Skeletal muscle tissue (tissue), 4 donors: ENCODE results near the gene SNRPB2. TPM values are rescaled to one million over a fixed set of nuclear protein-coding genes. Genes with fewer than 3 reads are reported as not detected.
A peak's percentile ranks its signal among the peaks of the same experiment; 100 is the strongest.

Experiments used
- H3K27ac ChIP-seq: one replicate; pipeline ENCODE4 v1.7.0; 2013; ENCODE audit warnings: mild to moderate bottlenecking, low read depth, low read length, inconsistent platforms
- H3K27me3 ChIP-seq, 3 donors: one replicate each; pipeline ENCODE4 v1.7.0; 2013; ENCODE audit warnings: low read length in 3 of 3; ENCODE audit not compliant: control insufficient read depth in 3 of 3, insufficient read depth in 3 of 3
- H3K36me3 ChIP-seq, 3 donors: one replicate each; pipeline ENCODE4 v1.7.0; 2013; ENCODE audit warnings: low read length in 3 of 3; ENCODE audit not compliant: control insufficient read depth in 3 of 3, insufficient read depth in 3 of 3
- H3K4me1 ChIP-seq, 3 donors: one replicate each; pipeline ENCODE4 v1.7.0; 2013; ENCODE audit warnings: low read length in 3 of 3, mild to moderate bottlenecking in 3 of 3; ENCODE audit not compliant: control insufficient read depth in 3 of 3, insufficient read depth in 3 of 3
- H3K4me3 ChIP-seq, 3 donors: one replicate each; pipeline ENCODE4 v1.7.0; 2013; ENCODE audit warnings: low read length in 3 of 3
- H3K9ac ChIP-seq, 3 donors: one replicate each; pipeline ENCODE4 v1.7.0; 2013; ENCODE audit warnings: low read length in 3 of 3, mild to moderate bottlenecking in 3 of 3, moderate library complexity in 2 of 3, low read depth in 1 of 3
- H3K9me3 ChIP-seq, 3 donors: one replicate each; pipeline ENCODE4 v1.7.0; 2013; ENCODE audit warnings: low read length in 3 of 3; ENCODE audit not compliant: control insufficient read depth in 3 of 3
- total RNA-seq: library from RNA; depleted of rRNA; stranded (reverse); fragments of >200 nt; gene quantifications from one replicate; pipeline ENCODE4 v1.2.3, GENCODE V29; 2014
- donor health status: Osteomylitis.

SNRPB2 gene
- total RNA-seq, 1 donor from 2014 or later: 31.8 TPM

GRCh38 chr20:16714751-16715150, 15.1 kb upstream of the SNRPB2 start:
- H3K9ac ChIP-seq: no peak overlapping the region
- peaks cover 0 to 3% (median 0%) of the 10 kb centered on the region in 3 donors for H3K27me3 ChIP-seq
- H3K4me3 ChIP-seq: peak overlapping the region in 1 of 3 donors; percentile 52
- no peaks in the 10 kb centered on the region for H3K9me3 ChIP-seq
- no peaks in the 10 kb centered on the region for H3K36me3 ChIP-seq
- peak overlapping the region; percentile 28 for H3K27ac ChIP-seq
- H3K4me1 ChIP-seq: peaks cover 9 to 17% (median 13%) of the 10 kb centered on the region in 3 donors

GRCh38 chr20:16719421-16719820, 10.4 kb upstream of the SNRPB2 start:
- peaks cover 0 to 9% (median 0%) of the 10 kb centered on the region in 3 donors for H3K27me3 ChIP-seq

GRCh38 chr20:16729080-16729479, 746 bp upstream of the SNRPB2 start:
- H3K27me3 ChIP-seq: peaks cover 0 to 7% (median 2%) of the 10 kb centered on the region in 3 donors
- peak overlapping the region; percentile 95 to 97 (median 96) for H3K4me3 ChIP-seq
- H3K4me1 ChIP-seq: peaks cover 14 to 17% (median 16%) of the 10 kb centered on the region in 3 donors
- no peak overlapping the region for H3K9ac ChIP-seq
- peaks cover 3 to 19% (median 15%) of the 10 kb centered on the region in 3 donors for H3K36me3 ChIP-seq
- H3K27ac ChIP-seq: peak overlapping the region; percentile 81
- no peaks in the 10 kb centered on the region for H3K9me3 ChIP-seq

More at GRCh38 chr20:16719421-16719820, 10.4 kb upstream of the SNRPB2 start:
- Histone ChIP-seq H3K4me1 (peaks cover 4 to 12% (median 11%) of the 10 kb centered on the region in 3 donors), H3K4me3 (no peak overlapping the region), H3K9me3 (no peaks in the 10 kb centered on the region), H3K36me3 (no peaks in the 10 kb centered on the region), H3K27ac (no peak overlapping the region), H3K9ac (no peak overlapping the region)

- H3K4me3 ChIP-seq: no peak overlapping the region
- no peak overlapping the region for H3K9ac ChIP-seq
- H3K9me3 ChIP-seq: no peaks in the 10 kb centered on the region
- peaks cover 10 to 51% (median 29%) of the 10 kb centered on the region in 3 donors for H3K36me3 ChIP-seq
- H3K27me3 ChIP-seq: peaks cover 0 to 4% (median 0%) of the 10 kb centered on the region in 3 donors
- H3K4me1 ChIP-seq: peaks cover 14 to 23% (median 17%) of the 10 kb centered on the region in 3 donors
- H3K27ac ChIP-seq: no peak overlapping the region
Measured at GRCh38 chr20:16732506-16733152, 2.8 kb downstream of the SNRPB2 start.

GRCh38 chr20:16740365-16741072, 10.7 kb downstream of the SNRPB2 start:
- no peak overlapping the region for H3K9ac ChIP-seq
- H3K4me3 ChIP-seq: no peak overlapping the region
- H3K27ac ChIP-seq: no peak overlapping the region
- H3K36me3 ChIP-seq: peaks cover 12 to 39% (median 39%) of the 10 kb centered on the region in 3 donors
- no peaks in the 10 kb centered on the region for H3K4me1 ChIP-seq
- no peaks in the 10 kb centered on the region for H3K27me3 ChIP-seq
- H3K9me3 ChIP-seq: no peaks in the 10 kb centered on the region

- Histone ChIP-seq H3K4me1 (no peaks in the 10 kb centered on the region), H3K27me3 (no peaks in the 10 kb centered on the region), H3K9me3 (no peaks in the 10 kb centered on the region), H3K27ac (no peak overlapping the region), H3K36me3 (peaks cover 7 to 27% (median 20%) of the 10 kb centered on the region in 3 donors), H3K4me3 (no peak overlapping the region), H3K9ac (no peak overlapping the region)
Measured at GRCh38 chr20:16744178-16744807, 14.5 kb downstream of the SNRPB2 start.

- H3K4me1 ChIP-seq: no peaks in the 10 kb centered on the region
- H3K27me3 ChIP-seq: no peaks in the 10 kb centered on the region
- H3K27ac ChIP-seq: no peak overlapping the region
- H3K9me3 ChIP-seq: no peaks in the 10 kb centered on the region
- H3K9ac ChIP-seq: no peak overlapping the region
- no peak overlapping the region for H3K4me3 ChIP-seq
- peaks cover 6 to 18% (median 15%) of the 10 kb centered on the region in 3 donors for H3K36me3 ChIP-seq
Measured at GRCh38 chr20:16745204-16745603, 15.4 kb downstream of the SNRPB2 start.

GRCh38 chr20:16747291-16747811, 17.5 kb downstream of the SNRPB2 start:
- H3K4me3 ChIP-seq: no peak overlapping the region
- H3K9ac ChIP-seq: no peak overlapping the region
- no peak overlapping the region for H3K27ac ChIP-seq
- H3K27me3 ChIP-seq: no peaks in the 10 kb centered on the region
- H3K36me3 ChIP-seq: peaks cover 0 to 4% (median 0%) of the 10 kb centered on the region in 3 donors
- no peaks in the 10 kb centered on the region for H3K9me3 ChIP-seq
- H3K4me1 ChIP-seq: no peaks in the 10 kb centered on the region

GRCh38 chr20:16748308-16748900, 18.6 kb downstream of the SNRPB2 start, which contains the start of gene OTOR:
OTOR (plus strand) TSS chr20:16748358; CDS start chr20:16748402, 44 bp downstream.
- H3K27ac ChIP-seq: no peak within 1 kb of the TSS
- no peak within 1 kb of the TSS for H3K4me3 ChIP-seq
- no peaks in the 10 kb centered on the region for H3K9me3 ChIP-seq
- H3K9ac ChIP-seq: no peak within 1 kb of the TSS
- no peaks in the 10 kb centered on the region for H3K27me3 ChIP-seq
- H3K36me3 ChIP-seq: no peaks in the 10 kb centered on the region
- H3K4me1 ChIP-seq: no peaks in the 10 kb centered on the region
